Colonic mucosa (tissue), 4 donors: Measurements from ENCODE around the gene GNAI2. TPM values are rescaled to one million over a fixed set of nuclear protein-coding genes. Genes with fewer than 3 reads are reported as not detected.

ENCODE experiments used
- DNase-seq: peaks from one replicate; pipeline ENCODE4 v3.0.0-alpha.2; 2020
- H3K27ac ChIP-seq: fragments of 200-600 bp; one replicate; pipeline ENCODE4 v1.8.0; 2021
- H3K27me3 ChIP-seq: fragments of 200-600 bp; one replicate; pipeline ENCODE4 v1.8.0; 2021
- H3K36me3 ChIP-seq: fragments of 200-600 bp; one replicate; pipeline ENCODE4 v1.8.0; 2021
- H3K4me1 ChIP-seq: fragments of 200-600 bp; one replicate; pipeline ENCODE4 v1.8.0; 2021; ENCODE audit warnings: mild to moderate bottlenecking
- H3K4me3 ChIP-seq: fragments of 200-600 bp; one replicate; pipeline ENCODE4 v1.8.0; 2021
- H3K9ac ChIP-seq, 2 donors: one replicate each; pipeline ENCODE4 v1.7.0; 2013; ENCODE audit warnings: control low read depth in 2 of 2, low read depth in 2 of 2, low read length in 2 of 2
- H3K9me3 ChIP-seq: fragments of 200-600 bp; one replicate; pipeline ENCODE4 v1.8.0; 2021
- CTCF ChIP-seq: fragments of 200-600 bp; IDR thresholded peaks from one replicate; pipeline ENCODE4 v1.8.0; 2022; ENCODE audit warnings: antibody characterized with exemption, mild to moderate bottlenecking
- intact Hi-C: fragments of 100-400 bp; cut with DNase I; formaldehyde crosslinking; loops from one replicate; pipeline ENCODE4 v1.14.1; 2022
- total RNA-seq, 2 donors: library from RNA; stranded (reverse); fragmentation: NEBNext Ultra II Directional in 1 of 2; extraction: Animal tissue kit (Norgen Biotek cat#: 25700) in 1 of 2; gene quantifications; one replicate each; pipeline ENCODE4 v1.2.1, GENCODE V29; 2021
- donor health status: healthy.
- donor health status: DM: no; HTN: no; CAD: no.
- donor health status: DM: no; HTN: no; CAD: no.

GNAI2 gene
- total RNA-seq, 2 donors from 2014 or later, result 48.7 to 77.4 TPM

- Histone ChIP-seq H3K27me3 (no peaks in the 10 kb centered on the region), H3K4me3 (no peak overlapping the region), H3K9ac (no peak overlapping the region), H3K9me3 (no peaks in the 10 kb centered on the region), H3K36me3 (no peaks in the 10 kb centered on the region), H3K27ac (no peak overlapping the region), H3K4me1 (no peaks in the 10 kb centered on the region)
- TF ChIP-seq CTCF, result no peak
- no peak for DNase-seq
- intact Hi-C loops, result no loop called here
These were observed 18.3 kb upstream of the GNAI2 start for GRCh38 chr3:50217681-50218080.

- Histone ChIP-seq H3K9ac (no peak overlapping the region), H3K36me3 (no peaks in the 10 kb centered on the region), H3K4me1 (no peaks in the 10 kb centered on the region), H3K4me3 (no peak overlapping the region), H3K27me3 (no peaks in the 10 kb centered on the region), H3K27ac (no peak overlapping the region), H3K9me3 (no peaks in the 10 kb centered on the region)
- no peak for TF ChIP-seq CTCF
- DNase-seq, result no peak
- intact Hi-C loops, result no loop called here
These were observed 17.6 kb upstream of the GNAI2 start for GRCh38 chr3:50218448-50218847.

- Histone ChIP-seq H3K27ac (no peak overlapping the region), H3K4me1 (no peaks in the 10 kb centered on the region), H3K36me3 (no peaks in the 10 kb centered on the region), H3K4me3 (no peak overlapping the region), H3K27me3 (no peaks in the 10 kb centered on the region), H3K9me3 (no peaks in the 10 kb centered on the region), H3K9ac (no peak overlapping the region)
- intact Hi-C loops, result no loop called here
- TF ChIP-seq CTCF, result no peak
- DNase-seq, result no peak
These were observed 16.7 kb upstream of the GNAI2 start for GRCh38 chr3:50219285-50219684.

- H3K9ac ChIP-seq, result no peak overlapping the region
- H3K4me1 ChIP-seq, result no peaks in the 10 kb centered on the region
- no peaks in the 10 kb centered on the region for H3K9me3 ChIP-seq
- no peak for TF ChIP-seq CTCF
- intact Hi-C loops, result no loop called here
- H3K27me3 ChIP-seq, result no peaks in the 10 kb centered on the region
- H3K4me3 ChIP-seq, result no peak overlapping the region
- no peak overlapping the region for H3K27ac ChIP-seq
- DNase-seq, result no peak
- H3K36me3 ChIP-seq, result no peaks in the 10 kb centered on the region
These were observed 15.9 kb upstream of the GNAI2 start for GRCh38 chr3:50220109-50220508.

- no peak overlapping the region for H3K4me3 ChIP-seq
- no peaks in the 10 kb centered on the region for H3K36me3 ChIP-seq
- intact Hi-C loops, result no loop called here
- H3K27me3 ChIP-seq, result no peaks in the 10 kb centered on the region
- TF ChIP-seq CTCF, result no peak
- no peaks in the 10 kb centered on the region for H3K4me1 ChIP-seq
- no peak overlapping the region for H3K9ac ChIP-seq
- DNase-seq, result no peak
- no peaks in the 10 kb centered on the region for H3K9me3 ChIP-seq
- no peak overlapping the region for H3K27ac ChIP-seq
These were observed 15.0 kb upstream of the GNAI2 start for GRCh38 chr3:50221051-50221410.
